ENCODE data around the gene FARP2. TPM values are rescaled to one million over a fixed set of nuclear protein-coding genes. Genes with fewer than 3 reads are reported as not detected.

FARP2 gene
- total and polyA plus RNA-seq, 2 of the 13 experiments (the other 11 are each of a cell fraction or from before 2014, with no cell fraction given), result 28.0 to 45.4 TPM

DNA sequence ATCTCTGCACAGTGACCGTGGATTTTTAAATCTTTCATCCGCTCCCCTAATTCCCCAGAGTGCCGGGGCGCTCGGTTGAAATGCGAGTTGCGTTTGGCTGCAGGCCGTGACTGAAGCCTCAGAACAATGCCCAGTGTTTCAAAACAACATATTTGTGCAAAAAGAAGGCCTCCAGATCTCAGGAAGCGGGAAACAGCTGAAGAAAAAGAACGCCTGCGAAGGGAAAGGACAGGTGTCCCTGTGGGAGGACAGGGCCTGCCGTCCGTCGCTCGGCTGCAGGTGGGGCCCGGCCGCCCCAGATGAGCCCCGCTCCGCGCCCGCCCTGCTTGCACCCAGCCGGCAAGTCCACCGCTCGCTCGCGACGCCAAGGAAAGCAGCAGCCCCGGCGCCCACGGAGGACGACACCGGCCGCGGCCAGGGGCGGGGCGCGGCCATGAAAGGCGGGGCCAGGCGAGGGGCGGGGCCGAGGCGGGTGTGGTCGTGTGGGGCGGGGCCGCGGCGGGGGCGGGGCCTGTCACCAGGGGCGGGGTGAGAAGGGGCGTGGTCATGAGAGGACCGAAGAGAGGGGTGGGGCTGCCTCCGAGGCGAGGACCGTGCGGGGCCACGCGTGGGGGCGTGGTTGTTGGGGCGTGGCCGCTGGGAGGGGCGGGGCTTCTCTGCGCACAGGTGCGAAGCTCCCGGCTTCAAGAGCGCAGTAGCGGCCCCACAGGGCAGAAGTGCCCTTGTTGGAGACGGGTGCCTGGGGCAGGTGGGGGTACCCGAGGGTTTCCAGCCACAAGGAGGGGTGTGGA lies 184.9 kb downstream of the FARP2 start (continued):
- TF ChIP-seq TCF12 (IDR thresholded peaks at IDR 0.05) (no peak), TCF12 (CRISPR knock-in tag; IDR thresholded peaks at IDR 0.05) (peak; percentile 52; the same call in 1 of the 2 replicates), MBNL3 (CRISPR knock-in tag; conservative IDR thresholded peaks at IDR 0.05) (no peak), ZSCAN21 (CRISPR knock-in tag; IDR thresholded peaks at IDR 0.05; ENCODE audit: borderline replicate concordance) (peak; percentile 33; the same call in 1 of the 2 replicates), SRY (CRISPR knock-in tag; IDR thresholded peaks at IDR 0.05) (no peak), FOXC1 (CRISPR knock-in tag; IDR thresholded peaks at IDR 0.05; ENCODE audit: borderline replicate concordance) (peak; percentile 60; the same call in 1 of the 2 replicates), FOXJ3 (CRISPR knock-in tag; IDR thresholded peaks at IDR 0.05; ENCODE audit: borderline replicate concordance) (no peak), HOXA3 (CRISPR knock-in tag; IDR thresholded peaks at IDR 0.05) (peak; percentile 53; the same call in 1 of the 2 replicates), ZNF7 (CRISPR knock-in tag; IDR thresholded peaks at IDR 0.05) (no peak)
- TF ChIP-seq, protein P1, sequence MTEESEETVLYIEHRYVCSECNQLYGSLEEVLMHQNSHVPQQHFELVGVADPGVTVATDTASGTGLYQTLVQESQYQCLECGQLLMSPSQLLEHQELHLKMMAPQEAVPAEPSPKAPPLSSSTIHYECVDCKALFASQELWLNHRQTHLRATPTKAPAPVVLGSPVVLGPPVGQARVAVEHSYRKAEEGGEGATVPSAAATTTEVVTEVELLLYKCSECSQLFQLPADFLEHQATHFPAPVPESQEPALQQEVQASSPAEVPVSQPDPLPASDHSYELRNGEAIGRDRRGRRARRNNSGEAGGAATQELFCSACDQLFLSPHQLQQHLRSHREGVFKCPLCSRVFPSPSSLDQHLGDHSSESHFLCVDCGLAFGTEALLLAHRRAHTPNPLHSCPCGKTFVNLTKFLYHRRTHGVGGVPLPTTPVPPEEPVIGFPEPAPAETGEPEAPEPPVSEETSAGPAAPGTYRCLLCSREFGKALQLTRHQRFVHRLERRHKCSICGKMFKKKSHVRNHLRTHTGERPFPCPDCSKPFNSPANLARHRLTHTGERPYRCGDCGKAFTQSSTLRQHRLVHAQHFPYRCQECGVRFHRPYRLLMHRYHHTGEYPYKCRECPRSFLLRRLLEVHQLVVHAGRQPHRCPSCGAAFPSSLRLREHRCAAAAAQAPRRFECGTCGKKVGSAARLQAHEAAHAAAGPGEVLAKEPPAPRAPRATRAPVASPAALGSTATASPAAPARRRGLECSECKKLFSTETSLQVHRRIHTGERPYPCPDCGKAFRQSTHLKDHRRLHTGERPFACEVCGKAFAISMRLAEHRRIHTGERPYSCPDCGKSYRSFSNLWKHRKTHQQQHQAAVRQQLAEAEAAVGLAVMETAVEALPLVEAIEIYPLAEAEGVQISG (CRISPR knock-in tag; IDR thresholded peaks at IDR 0.05), result no peak; the same call in 1 of the 2 replicates
- TF ChIP-seq, protein P2, sequence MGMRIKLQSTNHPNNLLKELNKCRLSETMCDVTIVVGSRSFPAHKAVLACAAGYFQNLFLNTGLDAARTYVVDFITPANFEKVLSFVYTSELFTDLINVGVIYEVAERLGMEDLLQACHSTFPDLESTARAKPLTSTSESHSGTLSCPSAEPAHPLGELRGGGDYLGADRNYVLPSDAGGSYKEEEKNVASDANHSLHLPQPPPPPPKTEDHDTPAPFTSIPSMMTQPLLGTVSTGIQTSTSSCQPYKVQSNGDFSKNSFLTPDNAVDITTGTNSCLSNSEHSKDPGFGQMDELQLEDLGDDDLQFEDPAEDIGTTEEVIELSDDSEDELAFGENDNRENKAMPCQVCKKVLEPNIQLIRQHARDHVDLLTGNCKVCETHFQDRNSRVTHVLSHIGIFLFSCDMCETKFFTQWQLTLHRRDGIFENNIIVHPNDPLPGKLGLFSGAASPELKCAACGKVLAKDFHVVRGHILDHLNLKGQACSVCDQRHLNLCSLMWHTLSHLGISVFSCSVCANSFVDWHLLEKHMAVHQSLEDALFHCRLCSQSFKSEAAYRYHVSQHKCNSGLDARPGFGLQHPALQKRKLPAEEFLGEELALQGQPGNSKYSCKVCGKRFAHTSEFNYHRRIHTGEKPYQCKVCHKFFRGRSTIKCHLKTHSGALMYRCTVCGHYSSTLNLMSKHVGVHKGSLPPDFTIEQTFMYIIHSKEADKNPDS (CRISPR knock-in tag; IDR thresholded peaks at IDR 0.05), result 0 out of 2 replicates have a peak, but pooled peaks have one; percentile 36
- TF ChIP-seq, protein P3, sequence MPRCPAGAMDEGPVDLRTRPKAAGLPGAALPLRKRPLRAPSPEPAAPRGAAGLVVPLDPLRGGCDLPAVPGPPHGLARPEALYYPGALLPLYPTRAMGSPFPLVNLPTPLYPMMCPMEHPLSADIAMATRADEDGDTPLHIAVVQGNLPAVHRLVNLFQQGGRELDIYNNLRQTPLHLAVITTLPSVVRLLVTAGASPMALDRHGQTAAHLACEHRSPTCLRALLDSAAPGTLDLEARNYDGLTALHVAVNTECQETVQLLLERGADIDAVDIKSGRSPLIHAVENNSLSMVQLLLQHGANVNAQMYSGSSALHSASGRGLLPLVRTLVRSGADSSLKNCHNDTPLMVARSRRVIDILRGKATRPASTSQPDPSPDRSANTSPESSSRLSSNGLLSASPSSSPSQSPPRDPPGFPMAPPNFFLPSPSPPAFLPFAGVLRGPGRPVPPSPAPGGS (CRISPR knock-in tag; IDR thresholded peaks at IDR 0.05), result no peak
- TF ChIP-seq, protein P4, sequence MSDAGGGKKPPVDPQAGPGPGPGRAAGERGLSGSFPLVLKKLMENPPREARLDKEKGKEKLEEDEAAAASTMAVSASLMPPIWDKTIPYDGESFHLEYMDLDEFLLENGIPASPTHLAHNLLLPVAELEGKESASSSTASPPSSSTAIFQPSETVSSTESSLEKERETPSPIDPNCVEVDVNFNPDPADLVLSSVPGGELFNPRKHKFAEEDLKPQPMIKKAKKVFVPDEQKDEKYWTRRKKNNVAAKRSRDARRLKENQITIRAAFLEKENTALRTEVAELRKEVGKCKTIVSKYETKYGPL (CRISPR knock-in tag; IDR thresholded peaks at IDR 0.05), result no peak
- TF ChIP-seq, protein P5, sequence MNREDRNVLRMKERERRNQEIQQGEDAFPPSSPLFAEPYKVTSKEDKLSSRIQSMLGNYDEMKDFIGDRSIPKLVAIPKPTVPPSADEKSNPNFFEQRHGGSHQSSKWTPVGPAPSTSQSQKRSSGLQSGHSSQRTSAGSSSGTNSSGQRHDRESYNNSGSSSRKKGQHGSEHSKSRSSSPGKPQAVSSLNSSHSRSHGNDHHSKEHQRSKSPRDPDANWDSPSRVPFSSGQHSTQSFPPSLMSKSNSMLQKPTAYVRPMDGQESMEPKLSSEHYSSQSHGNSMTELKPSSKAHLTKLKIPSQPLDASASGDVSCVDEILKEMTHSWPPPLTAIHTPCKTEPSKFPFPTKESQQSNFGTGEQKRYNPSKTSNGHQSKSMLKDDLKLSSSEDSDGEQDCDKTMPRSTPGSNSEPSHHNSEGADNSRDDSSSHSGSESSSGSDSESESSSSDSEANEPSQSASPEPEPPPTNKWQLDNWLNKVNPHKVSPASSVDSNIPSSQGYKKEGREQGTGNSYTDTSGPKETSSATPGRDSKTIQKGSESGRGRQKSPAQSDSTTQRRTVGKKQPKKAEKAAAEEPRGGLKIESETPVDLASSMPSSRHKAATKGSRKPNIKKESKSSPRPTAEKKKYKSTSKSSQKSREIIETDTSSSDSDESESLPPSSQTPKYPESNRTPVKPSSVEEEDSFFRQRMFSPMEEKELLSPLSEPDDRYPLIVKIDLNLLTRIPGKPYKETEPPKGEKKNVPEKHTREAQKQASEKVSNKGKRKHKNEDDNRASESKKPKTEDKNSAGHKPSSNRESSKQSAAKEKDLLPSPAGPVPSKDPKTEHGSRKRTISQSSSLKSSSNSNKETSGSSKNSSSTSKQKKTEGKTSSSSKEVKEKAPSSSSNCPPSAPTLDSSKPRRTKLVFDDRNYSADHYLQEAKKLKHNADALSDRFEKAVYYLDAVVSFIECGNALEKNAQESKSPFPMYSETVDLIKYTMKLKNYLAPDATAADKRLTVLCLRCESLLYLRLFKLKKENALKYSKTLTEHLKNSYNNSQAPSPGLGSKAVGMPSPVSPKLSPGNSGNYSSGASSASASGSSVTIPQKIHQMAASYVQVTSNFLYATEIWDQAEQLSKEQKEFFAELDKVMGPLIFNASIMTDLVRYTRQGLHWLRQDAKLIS (CRISPR knock-in tag; IDR thresholded peaks at IDR 0.05), result no peak
- TF ChIP-seq, protein P6, sequence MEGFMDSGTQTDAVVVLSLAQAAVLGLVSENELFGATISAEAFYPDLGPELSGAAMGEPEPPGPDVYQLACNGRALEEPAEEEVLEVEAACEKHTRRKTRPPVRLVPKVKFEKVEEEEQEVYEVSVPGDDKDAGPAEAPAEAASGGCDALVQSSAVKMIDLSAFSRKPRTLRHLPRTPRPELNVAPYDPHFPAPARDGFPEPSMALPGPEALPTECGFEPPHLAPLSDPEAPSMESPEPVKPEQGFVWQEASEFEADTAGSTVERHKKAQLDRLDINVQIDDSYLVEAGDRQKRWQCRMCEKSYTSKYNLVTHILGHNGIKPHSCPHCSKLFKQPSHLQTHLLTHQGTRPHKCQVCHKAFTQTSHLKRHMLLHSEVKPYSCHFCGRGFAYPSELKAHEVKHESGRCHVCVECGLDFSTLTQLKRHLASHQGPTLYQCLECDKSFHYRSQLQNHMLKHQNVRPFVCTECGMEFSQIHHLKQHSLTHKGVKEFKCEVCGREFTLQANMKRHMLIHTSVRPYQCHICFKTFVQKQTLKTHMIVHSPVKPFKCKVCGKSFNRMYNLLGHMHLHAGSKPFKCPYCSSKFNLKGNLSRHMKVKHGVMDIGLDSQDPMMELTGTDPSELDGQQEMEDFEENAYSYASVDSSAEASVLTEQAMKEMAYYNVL (CRISPR knock-in tag; IDR thresholded peaks at IDR 0.05; ENCODE audit: borderline replicate concordance), result peak; percentile 61; the same call in 1 of the 2 replicates

All from HepG2 (cell line).